ENCODE results near the gene ERAS. TPM values are rescaled to one million over a fixed set of nuclear protein-coding genes. Genes with fewer than 3 reads are reported as not detected.

The ERAS gene
- total and polyA plus RNA-seq, 2 donors (not counting 3 experiments of a cell fraction or from before 2014, with no cell fraction given): 0.14 TPM; not detected in 1

DNA sequence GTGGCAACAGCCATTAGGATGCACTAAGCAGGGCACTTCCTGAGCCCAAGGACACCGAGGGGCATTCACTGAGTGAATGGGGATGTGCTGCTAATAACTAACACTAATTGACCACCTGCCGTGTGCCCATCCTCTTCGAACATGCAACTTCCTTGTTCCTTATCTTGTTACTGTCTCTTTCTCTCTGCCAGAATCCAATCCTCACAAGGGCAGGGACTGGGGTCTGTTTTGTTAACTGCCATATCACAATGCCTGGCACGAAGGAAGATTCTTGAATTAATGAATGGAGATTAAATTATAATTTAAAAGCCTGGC lies 1.3 kb downstream of the ERAS start:
- H3K4me1 ChIP-seq (ENCODE audit: control insufficient read depth, extremely low read depth, insufficient read depth, low read length): no peaks in the 10 kb centered on the region
- no peaks in the 10 kb centered on the region for H3K9me3 ChIP-seq (replicated peaks; ENCODE audit: control insufficient read depth, insufficient read depth, low read length)
- POLR2A ChIA-PET: no interaction called here
- H3K4me3 ChIP-seq (replicated peaks in 1 of 3; ENCODE audit: insufficient read depth in 1 of 3, low read depth in 1 of 3, low read length in 3 of 3): no peak overlapping the region
- no peak overlapping the region for H2AFZ ChIP-seq (ENCODE audit: low read depth, low read length)
- peaks cover 0 to 2% of the 10 kb centered on the region in 2 experiments for H3K36me3 ChIP-seq (ENCODE audit: control insufficient read depth in 2 of 2, extremely low read depth in 1 of 2, insufficient read depth in 2 of 2, low read length in 2 of 2)
- intact Hi-C loops (cut with micrococcal nuclease) (no loop called here), dilution Hi-C loops (cut with MboI; ENCODE audit: extremely low pct_ligation_motif_present, low sequenced_read_pairs) (no loop called here)
- CTCF ChIA-PET: no interaction called here
- no peak overlapping the region for H3K27ac ChIP-seq (ENCODE audit: insufficient read depth, low read depth, low read length)
- H4K20me1 ChIP-seq (replicated peaks; ENCODE audit: control insufficient read depth, extremely low read depth, insufficient read depth, low read length): no peaks in the 10 kb centered on the region
- peaks cover 20 to 38% of the 10 kb centered on the region in 2 experiments for H3K27me3 ChIP-seq (ENCODE audit: control insufficient read depth in 2 of 2, insufficient read depth in 2 of 2, low read length in 2 of 2)
- no peak overlapping the region for H3K9ac ChIP-seq (replicated peaks; ENCODE audit: extremely low read depth, insufficient read depth, low read length)
- no TSS peak for BruUV-seq (replicated peaks)
- no peak overlapping the region for H3K4me2 ChIP-seq (ENCODE audit: insufficient read depth, low read length)
- FAIRE-seq (no peak), DNase-seq (ENCODE audit: low read depth, low spot score) (no peak)
- H3K79me2 ChIP-seq (ENCODE audit: control insufficient read depth, insufficient read depth, low read length): no peaks in the 10 kb centered on the region
- H3K9me1 ChIP-seq (replicated peaks; ENCODE audit: control insufficient read depth, extremely low read depth, insufficient read depth, low read length): no peaks in the 10 kb centered on the region
- TF ChIP-seq, protein P1, sequence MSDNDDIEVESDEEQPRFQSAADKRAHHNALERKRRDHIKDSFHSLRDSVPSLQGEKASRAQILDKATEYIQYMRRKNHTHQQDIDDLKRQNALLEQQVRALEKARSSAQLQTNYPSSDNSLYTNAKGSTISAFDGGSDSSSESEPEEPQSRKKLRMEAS (IDR thresholded peaks at IDR 0.05; ENCODE audit: insufficient read depth, insufficient read length): no peak
- TF ChIP-seq, protein P2, sequence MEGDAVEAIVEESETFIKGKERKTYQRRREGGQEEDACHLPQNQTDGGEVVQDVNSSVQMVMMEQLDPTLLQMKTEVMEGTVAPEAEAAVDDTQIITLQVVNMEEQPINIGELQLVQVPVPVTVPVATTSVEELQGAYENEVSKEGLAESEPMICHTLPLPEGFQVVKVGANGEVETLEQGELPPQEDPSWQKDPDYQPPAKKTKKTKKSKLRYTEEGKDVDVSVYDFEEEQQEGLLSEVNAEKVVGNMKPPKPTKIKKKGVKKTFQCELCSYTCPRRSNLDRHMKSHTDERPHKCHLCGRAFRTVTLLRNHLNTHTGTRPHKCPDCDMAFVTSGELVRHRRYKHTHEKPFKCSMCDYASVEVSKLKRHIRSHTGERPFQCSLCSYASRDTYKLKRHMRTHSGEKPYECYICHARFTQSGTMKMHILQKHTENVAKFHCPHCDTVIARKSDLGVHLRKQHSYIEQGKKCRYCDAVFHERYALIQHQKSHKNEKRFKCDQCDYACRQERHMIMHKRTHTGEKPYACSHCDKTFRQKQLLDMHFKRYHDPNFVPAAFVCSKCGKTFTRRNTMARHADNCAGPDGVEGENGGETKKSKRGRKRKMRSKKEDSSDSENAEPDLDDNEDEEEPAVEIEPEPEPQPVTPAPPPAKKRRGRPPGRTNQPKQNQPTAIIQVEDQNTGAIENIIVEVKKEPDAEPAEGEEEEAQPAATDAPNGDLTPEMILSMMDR (IDR thresholded peaks at IDR 0.05; ENCODE audit: extremely low read depth in 1 of 2, insufficient read depth in 1 of 2, low read depth in 1 of 2, low read length in 2 of 2): no peak
- TF ChIP-seq POLR2A (IDR thresholded peaks at IDR 0.05; ENCODE audit: low read depth, low read length): no peak
- TF ChIP-seq EZH2 (IDR thresholded peaks at IDR 0.05; ENCODE audit: borderline replicate concordance, low read depth, low read length, severe bottlenecking): no peak
- no peak for TF ChIP-seq MYC (IDR thresholded peaks at IDR 0.05; ENCODE audit: low read depth, low read length)

DNA sequence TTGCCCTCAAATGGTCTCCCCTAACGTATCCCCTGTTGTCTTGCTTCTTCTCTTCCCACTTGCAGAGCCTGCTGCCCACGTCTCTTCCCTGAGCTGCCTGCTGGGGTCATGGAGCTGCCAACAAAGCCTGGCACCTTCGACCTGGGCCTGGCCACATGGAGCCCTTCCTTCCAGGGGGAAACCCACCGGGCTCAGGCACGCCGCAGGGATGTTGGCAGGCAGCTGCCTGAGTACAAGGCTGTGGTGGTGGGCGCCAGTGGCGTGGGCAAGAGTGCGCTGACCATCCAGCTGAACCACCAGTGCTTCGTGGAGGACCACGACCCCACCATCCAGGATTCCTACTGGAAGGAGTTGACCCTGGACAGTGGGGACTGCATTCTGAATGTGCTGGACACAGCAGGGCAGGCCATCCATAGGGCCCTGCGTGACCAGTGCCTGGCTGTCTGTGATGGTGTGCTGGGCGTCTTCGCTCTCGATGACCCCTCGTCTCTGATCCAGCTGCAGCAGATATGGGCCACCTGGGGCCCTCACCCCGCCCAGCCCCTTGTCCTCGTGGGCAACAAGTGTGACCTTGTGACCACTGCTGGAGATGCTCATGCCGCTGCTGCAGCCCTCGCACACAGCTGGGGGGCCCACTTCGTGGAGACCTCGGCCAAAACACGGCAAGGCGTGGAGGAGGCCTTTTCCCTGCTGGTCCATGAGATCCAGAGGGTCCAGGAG lies 2.9 kb downstream of the ERAS start:
- Histone ChIP-seq H3K9me1 (replicated peaks; ENCODE audit: control insufficient read depth, extremely low read depth, insufficient read depth, low read length) (no peaks in the 10 kb centered on the region), H2AFZ (ENCODE audit: low read depth, low read length) (no peak overlapping the region), H3K27me3 (ENCODE audit: control insufficient read depth in 2 of 2, insufficient read depth in 2 of 2, low read length in 2 of 2) (peaks cover 29 to 48% of the 10 kb centered on the region in 2 experiments), H3K4me3 (replicated peaks in 1 of 3; ENCODE audit: insufficient read depth in 1 of 3, low read depth in 1 of 3, low read length in 3 of 3) (no peak overlapping the region), H3K27ac (ENCODE audit: insufficient read depth, low read depth, low read length) (no peak overlapping the region), H3K9ac (replicated peaks; ENCODE audit: extremely low read depth, insufficient read depth, low read length) (no peak overlapping the region), H3K36me3 (ENCODE audit: control insufficient read depth in 2 of 2, extremely low read depth in 1 of 2, insufficient read depth in 2 of 2, low read length in 2 of 2) (no peaks in the 10 kb centered on the region), H4K20me1 (replicated peaks; ENCODE audit: control insufficient read depth, extremely low read depth, insufficient read depth, low read length) (no peaks in the 10 kb centered on the region), H3K9me3 (replicated peaks; ENCODE audit: control insufficient read depth, insufficient read depth, low read length) (no peaks in the 10 kb centered on the region), H3K4me1 (ENCODE audit: control insufficient read depth, extremely low read depth, insufficient read depth, low read length) (no peaks in the 10 kb centered on the region), H3K4me2 (ENCODE audit: insufficient read depth, low read length) (no peak overlapping the region), H3K79me2 (ENCODE audit: control insufficient read depth, insufficient read depth, low read length) (no peaks in the 10 kb centered on the region)
- intact Hi-C loops (cut with micrococcal nuclease) (no loop called here), dilution Hi-C loops (cut with MboI; ENCODE audit: extremely low pct_ligation_motif_present, low sequenced_read_pairs) (no loop called here)
- DNase-seq (ENCODE audit: low read depth, low spot score) (no peak), FAIRE-seq (no peak)
- no TSS peak for BruUV-seq (replicated peaks)
- CTCF ChIA-PET: no interaction called here
- TF ChIP-seq POLR2AphosphoS5 (IDR thresholded peaks at IDR 0.05; ENCODE audit: insufficient read depth, low read depth, low read length) (no peak), GATA2 (IDR thresholded peaks at IDR 0.05; ENCODE audit: insufficient read depth, insufficient read length, low read depth, low read length) (no peak), MYC (IDR thresholded peaks at IDR 0.05; ENCODE audit: low read depth, low read length) (no peak), EZH2 (IDR thresholded peaks at IDR 0.05; ENCODE audit: borderline replicate concordance, low read depth, low read length, severe bottlenecking) (no peak), POLR2A (IDR thresholded peaks at IDR 0.05; ENCODE audit: low read depth, low read length) (no peak), JUN (IDR thresholded peaks at IDR 0.05; ENCODE audit: borderline replicate concordance, insufficient read depth, insufficient read length, low read depth) (no peak), FOS (IDR thresholded peaks at IDR 0.05; ENCODE audit: borderline replicate concordance, insufficient read depth, low read length) (no peak)
- TF ChIP-seq, protein P1 (IDR thresholded peaks at IDR 0.05; ENCODE audit: insufficient read depth, insufficient read length): no peak
- TF ChIP-seq, protein P2 (IDR thresholded peaks at IDR 0.05; ENCODE audit: extremely low read depth in 1 of 2, insufficient read depth in 1 of 2, low read depth in 1 of 2, low read length in 2 of 2): no peak
- POLR2A ChIA-PET: no interaction called here

All from endothelial cell of umbilical vein (primary cell).